HG03025 (cell line): ENCODE results near the gene STAT5A.
"Not testable (repeated sequence)": the region's sequence is repeated elsewhere in the genome, so short reads cannot be mapped to it uniquely, and the experiment has no call there.

ENCODE experiments used
- ATAC-seq: cut with Tn5 transposase; IDR thresholded peaks from one replicate; pipeline ENCODE4 v1.9.1; 2021; ENCODE audit warnings: mild to moderate bottlenecking, moderate library complexity; ENCODE audit not compliant: unreplicated experiment, low FRiP score

STAT5A gene

GRCh38 chr17:42358434-42358833 lies 70.1 kb downstream of the STAT5A start:
- no peak for ATAC-seq

- no peak for ATAC-seq
Measured at GRCh38 chr17:42359133-42359532, 70.8 kb downstream of the STAT5A start.

GRCh38 chr17:42360388-42360787 lies 72.1 kb downstream of the STAT5A start:
- ATAC-seq = not testable (repeated sequence)
